Stimulated activated CD4-positive, alpha-beta T cell treated with anti-CD3 and anti-CD28 coated beads, Interleukin-12 subunit alpha, Interleukin-12 subunit beta, amount 100 ng/mL, for 24 hours (primary cell): ENCODE results near the gene PLCB1.
"Not testable (repeated sequence)": the region's sequence is repeated elsewhere in the genome, so short reads cannot be mapped to it uniquely, and the experiment has no call there.

ENCODE experiments used
- DNase-seq, 2 experiments: peaks; one replicate each; pipeline ENCODE4 v3.0.0-alpha.2; 2020; ENCODE audit warnings: low read depth in 2 of 2

PLCB1 gene

GRCh38 chr20:8545212-8545611, 413.1 kb downstream of the PLCB1 start:
- DNase-seq: no peak

- no peak for DNase-seq
Observed at GRCh38 chr20:8547035-8547650, 415.1 kb downstream of the PLCB1 start.

- no peak for DNase-seq
Observed at GRCh38 chr20:8547968-8548588, 416.0 kb downstream of the PLCB1 start.

DNA sequence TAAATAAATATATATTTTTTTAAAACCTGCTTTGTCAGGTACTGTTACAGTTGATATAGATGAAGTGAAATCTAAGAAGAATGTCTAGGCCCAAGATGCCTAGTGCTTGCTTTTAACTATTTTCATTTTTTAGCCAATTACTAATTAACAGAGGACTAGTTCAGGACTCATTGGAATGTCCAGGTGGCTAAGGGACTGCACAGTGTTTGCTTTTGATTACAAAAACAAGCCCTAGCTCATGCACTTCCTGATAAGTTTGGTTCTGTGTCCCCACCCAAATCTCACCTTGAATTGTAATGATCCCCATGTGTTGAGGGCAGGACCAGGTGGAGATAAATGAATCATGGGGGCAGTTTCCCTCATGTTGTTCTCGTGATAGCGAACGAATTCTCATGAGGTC, 417.1 kb downstream of the PLCB1 start:
- no peak for DNase-seq

GRCh38 chr20:8557711-8558110, 425.6 kb downstream of the PLCB1 start:
- DNase-seq: no peak

- no peak for DNase-seq
Observed at GRCh38 chr20:8562356-8562755, 430.3 kb downstream of the PLCB1 start.

- DNase-seq: no peak
Observed at GRCh38 chr20:8568075-8568474, 436.0 kb downstream of the PLCB1 start.

- no peak for DNase-seq
Observed at GRCh38 chr20:8569766-8570165, 437.7 kb downstream of the PLCB1 start.

DNA sequence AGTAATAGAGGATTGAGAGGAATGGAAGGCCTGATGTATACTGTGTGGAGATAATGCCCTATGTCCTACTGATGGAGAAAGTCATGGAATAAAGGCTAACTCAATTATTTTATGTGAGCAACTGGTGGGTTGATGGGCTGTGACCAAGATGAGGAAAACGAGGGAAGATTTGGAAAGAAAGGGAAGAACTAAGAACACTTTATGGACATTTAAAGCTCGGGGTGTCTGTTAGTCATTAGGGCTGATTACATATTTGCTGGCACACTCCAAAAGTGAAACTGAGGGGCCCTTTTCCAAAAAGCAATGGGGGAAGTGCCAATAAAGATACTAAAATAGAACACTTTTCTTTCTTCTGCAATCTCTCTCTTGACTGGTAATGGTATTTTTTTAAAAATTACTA, 439.5 kb downstream of the PLCB1 start:
- DNase-seq: no peak

- DNase-seq: no peak
Observed at GRCh38 chr20:8573686-8574085, 441.6 kb downstream of the PLCB1 start.

GRCh38 chr20:8575114-8575513, 443.0 kb downstream of the PLCB1 start:
- no peak for DNase-seq

- no peak for DNase-seq
Observed at GRCh38 chr20:8578161-8578865, 446.2 kb downstream of the PLCB1 start.

DNA sequence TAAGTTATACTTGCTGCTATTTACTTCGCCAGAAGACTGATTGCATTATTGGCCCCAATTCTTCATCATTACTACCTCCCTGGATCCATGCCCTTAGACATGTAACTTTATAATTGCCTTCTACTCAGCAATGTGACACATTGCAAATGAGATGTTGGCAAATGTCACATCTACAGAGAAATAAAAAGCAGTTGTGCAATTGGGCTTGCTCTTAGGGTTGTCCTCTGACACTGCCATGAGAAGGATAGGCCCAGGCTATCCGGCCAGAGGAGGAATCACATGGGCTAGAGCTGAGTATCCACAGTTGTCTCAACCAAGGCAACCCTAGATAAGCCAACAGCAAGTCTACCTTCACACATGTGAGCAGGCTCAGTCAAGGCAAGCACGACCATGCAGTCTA, 447.0 kb downstream of the PLCB1 start:
- no peak for DNase-seq

DNA sequence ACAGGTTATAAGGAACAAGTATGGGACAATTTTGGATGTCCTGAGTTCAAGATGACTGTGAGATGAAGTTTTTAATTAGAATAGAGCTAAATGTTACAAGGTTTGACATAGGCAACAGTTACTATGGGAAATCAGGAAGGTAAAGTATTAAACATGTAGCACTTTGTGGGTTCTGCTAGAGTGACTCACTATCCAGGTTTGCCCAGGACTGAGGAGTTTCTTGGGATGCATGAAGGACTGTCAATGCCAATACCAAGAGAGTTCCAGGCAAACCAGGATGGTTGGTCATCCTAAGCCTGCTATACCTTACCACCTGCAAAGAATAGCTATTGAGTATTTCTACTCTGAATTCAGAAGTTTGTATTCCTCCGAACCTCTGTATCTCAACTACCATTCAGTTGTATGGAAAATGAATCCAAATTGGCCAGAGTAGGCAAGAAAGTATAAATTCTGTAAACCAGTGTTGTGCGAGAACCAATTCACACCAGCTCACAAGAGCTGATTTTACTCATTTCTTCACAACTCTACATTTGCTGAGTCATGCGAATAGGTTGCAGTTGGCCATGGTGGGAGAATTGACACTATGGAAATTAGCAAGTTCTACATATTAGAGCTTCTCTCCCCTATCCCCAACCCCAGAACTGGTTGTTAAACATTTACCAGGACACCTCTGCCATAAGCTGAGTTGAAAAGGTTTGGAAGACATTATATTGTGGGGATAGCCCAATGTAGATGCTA, 449.5 kb downstream of the PLCB1 start:
- no peak for DNase-seq

DNA sequence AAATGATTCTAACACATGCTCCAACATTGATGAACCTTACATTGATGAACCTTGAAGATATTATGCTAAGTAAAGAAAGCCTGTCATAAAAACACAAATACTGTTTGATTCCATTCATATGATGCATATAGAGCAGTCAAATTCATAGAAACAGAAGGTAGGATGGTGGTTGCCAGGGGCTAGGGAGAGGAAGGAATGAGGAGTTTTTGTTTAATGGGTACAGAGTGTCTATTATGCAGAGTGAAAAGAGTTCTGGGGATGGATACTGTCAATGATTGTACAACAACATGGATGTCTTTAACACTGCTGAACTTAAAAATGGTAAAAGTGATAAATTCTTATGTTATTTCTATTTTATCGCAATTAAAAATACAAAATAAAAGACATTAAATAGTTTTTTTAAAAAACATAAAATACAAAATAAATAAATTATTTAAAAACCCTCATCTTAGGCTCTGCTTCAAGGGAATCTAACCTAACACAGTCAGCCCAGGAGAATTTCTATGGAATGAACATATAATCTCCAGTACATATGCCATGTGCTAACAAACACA, 451.0 kb downstream of the PLCB1 start:
- DNase-seq: no peak

- DNase-seq: no peak
Observed at GRCh38 chr20:8583566-8584043, 451.5 kb downstream of the PLCB1 start.

GRCh38 chr20:8587251-8587650, 455.2 kb downstream of the PLCB1 start:
- no peak for DNase-seq

- DNase-seq: no peak
Observed at GRCh38 chr20:8587810-8588209, 455.7 kb downstream of the PLCB1 start.

GRCh38 chr20:8589956-8590355, 457.9 kb downstream of the PLCB1 start:
- no peak for DNase-seq

DNA sequence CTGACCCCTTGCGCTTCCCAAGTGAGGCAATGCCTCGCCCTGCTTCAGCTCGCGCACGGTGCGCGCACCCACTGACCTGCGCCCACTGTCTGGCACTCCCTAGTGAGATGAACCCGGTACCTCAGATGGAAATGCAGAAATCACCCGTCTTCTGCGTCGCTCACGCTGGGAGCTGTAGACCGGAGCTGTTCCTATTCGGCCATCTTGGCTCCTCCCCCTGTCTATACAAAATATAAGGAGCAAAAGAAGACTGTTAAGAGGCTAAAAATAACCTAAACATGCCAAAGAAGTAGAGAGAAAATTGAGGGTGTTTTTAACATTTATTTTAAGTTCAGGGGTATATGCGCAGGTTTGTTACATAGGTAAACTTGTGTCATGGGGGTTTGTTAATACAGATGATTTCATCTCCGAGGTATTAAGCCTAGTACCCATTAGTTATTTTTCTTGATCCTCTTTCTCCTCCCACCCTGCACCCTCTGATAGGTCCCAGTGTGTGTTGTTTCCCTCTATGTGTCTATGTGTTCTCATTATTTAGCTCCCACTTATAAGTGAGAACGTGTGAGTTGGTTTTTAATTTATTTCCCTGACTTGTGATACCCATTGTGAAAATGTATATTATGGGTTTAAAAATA, 469.0 kb downstream of the PLCB1 start:
- not testable (repeated sequence) for DNase-seq

DNA sequence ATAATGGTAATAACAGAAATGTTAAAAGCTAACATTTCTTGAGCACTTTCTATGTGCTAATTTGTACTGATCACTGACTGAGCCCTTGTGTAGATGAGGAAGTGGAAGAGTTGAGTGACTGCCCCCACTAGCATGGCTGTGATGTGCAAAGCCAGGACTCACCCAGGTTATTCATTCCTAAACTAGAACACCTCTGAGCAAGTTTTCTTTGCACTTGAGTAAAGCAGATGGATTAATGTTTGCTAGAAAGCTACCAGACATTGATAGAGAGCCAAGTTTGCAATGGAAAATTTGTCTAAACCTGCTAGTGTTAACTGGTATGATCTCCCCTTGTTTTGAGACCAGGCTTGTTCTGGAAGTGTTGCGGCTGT, 469.5 kb downstream of the PLCB1 start:
- no peak for DNase-seq
